Vagina (tissue), 2 donors: ENCODE data around the gene SMAD1.

Experiments
- POLR2A ChIP-seq, 2 donors: fragments of 450-650 bp; IDR thresholded peaks; one replicate each; pipeline ENCODE4 v1.6.1; 2017; ENCODE audit warnings: antibody characterized with exemption in 2 of 2, mild to moderate bottlenecking in 2 of 2, moderate library complexity in 2 of 2
- POLR2AphosphoS5 ChIP-seq, 2 donors: sonication (generic); formaldehyde crosslinking; IDR thresholded peaks; one replicate each; pipeline ENCODE4 v1.9.0; 2017; ENCODE audit warnings: antibody characterized with exemption in 2 of 2, mild to moderate bottlenecking in 2 of 2, low read depth in 1 of 2; ENCODE audit not compliant: insufficient read depth in 1 of 2

DNA sequence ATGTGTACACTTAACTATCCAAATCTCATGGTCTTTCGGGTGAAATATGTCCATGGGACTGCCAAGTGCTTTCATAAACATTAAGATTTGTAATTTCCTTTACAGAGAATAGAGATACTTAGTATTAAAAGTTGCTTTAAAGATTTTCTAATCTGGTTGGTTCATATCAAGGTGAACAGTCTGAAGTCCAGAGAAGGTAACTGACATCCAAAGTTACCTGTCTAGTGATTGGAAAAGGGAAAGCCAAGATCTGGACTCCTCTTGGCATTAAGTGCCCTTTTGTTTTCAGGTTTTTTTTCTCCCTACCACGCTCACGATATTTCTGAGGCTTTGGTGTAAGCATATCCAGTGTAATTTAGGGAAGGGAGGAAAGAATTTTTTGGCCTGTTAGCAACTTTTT, 5.0 kb downstream of the SMAD1 start:
- no peak for TF ChIP-seq POLR2A (IDR thresholded peaks at IDR 0.05)
- TF ChIP-seq POLR2AphosphoS5 (IDR thresholded peaks at IDR 0.05; ENCODE audit: insufficient read depth in 1 of 2, low read depth in 1 of 2) = no peak
